GM19397 (cell line): ENCODE measurements around the gene TRRAP.

Experiments used
- ATAC-seq: cut with Tn5 transposase; IDR thresholded peaks from one replicate; pipeline ENCODE4 v1.9.1; 2021; ENCODE audit warnings: mild to moderate bottlenecking, moderate library complexity; ENCODE audit not compliant: unreplicated experiment

TRRAP gene

GRCh38 chr7:99002148-99002826, 124.0 kb downstream of the TRRAP start:
- no peak for ATAC-seq

GRCh38 chr7:99002827-99003212, 124.5 kb downstream of the TRRAP start:
- ATAC-seq = no peak

GRCh38 chr7:99003419-99003818, 125.1 kb downstream of the TRRAP start:
- no peak for ATAC-seq

GRCh38 chr7:99004216-99004615, 125.9 kb downstream of the TRRAP start:
- ATAC-seq = no peak

GRCh38 chr7:99004781-99005500, 126.6 kb downstream of the TRRAP start:
- ATAC-seq = no peak

GRCh38 chr7:99005776-99006175, 127.4 kb downstream of the TRRAP start:
- no peak for ATAC-seq

- ATAC-seq = no peak
Observed at GRCh38 chr7:99006739-99007424, 128.6 kb downstream of the TRRAP start.

- ATAC-seq = no peak
Observed at GRCh38 chr7:99008181-99008631, 129.9 kb downstream of the TRRAP start.

- no peak for ATAC-seq
Observed at GRCh38 chr7:99008921-99009530, 130.7 kb downstream of the TRRAP start.

GRCh38 chr7:99010281-99010680, 131.9 kb downstream of the TRRAP start:
- ATAC-seq = no peak

- no peak for ATAC-seq
Observed at GRCh38 chr7:99011341-99011705, 133.0 kb downstream of the TRRAP start.

GRCh38 chr7:99011706-99012404, 133.5 kb downstream of the TRRAP start:
- ATAC-seq = no peak

- ATAC-seq = no peak
Observed at GRCh38 chr7:99012722-99013121, 134.4 kb downstream of the TRRAP start.

GRCh38 chr7:99013266-99014112, 135.2 kb downstream of the TRRAP start:
- ATAC-seq = no peak

GRCh38 chr7:99014113-99014985, 136.0 kb downstream of the TRRAP start:
- no peak for ATAC-seq

GRCh38 chr7:99016196-99016595, 137.9 kb downstream of the TRRAP start:
- ATAC-seq = no peak

GRCh38 chr7:99019523-99020412, 141.4 kb downstream of the TRRAP start:
- no peak for ATAC-seq

- no peak for ATAC-seq
Observed at GRCh38 chr7:99020413-99020715, 142.0 kb downstream of the TRRAP start.
